Osteocyte (in vitro differentiated cells): ENCODE measurements around the gene KIF4A. TPM values are rescaled to one million over a fixed set of nuclear protein-coding genes. Genes with fewer than 3 reads are reported as not detected.

Experiments
- DNase-seq: peaks from one replicate; pipeline ENCODE4 v3.0.0; 2021; ENCODE audit warnings: mixed read lengths; ENCODE audit not compliant: unreplicated experiment; ENCODE audit errors: extremely low spot score
- H3K27ac Mint-ChIP-seq: one replicate; pipeline ENCODE4 v1.8.0; 2021; ENCODE audit warnings: mild to moderate bottlenecking, mixed read lengths; ENCODE audit not compliant: unreplicated experiment
- H3K27me3 Mint-ChIP-seq: one replicate; pipeline ENCODE4 v1.8.0; 2021; ENCODE audit warnings: mixed read lengths; ENCODE audit not compliant: unreplicated experiment
- H3K36me3 Mint-ChIP-seq: one replicate; pipeline ENCODE4 v1.8.0; 2021; ENCODE audit warnings: mixed read lengths; ENCODE audit not compliant: unreplicated experiment
- H3K4me1 Mint-ChIP-seq: one replicate; pipeline ENCODE4 v1.8.0; 2021; ENCODE audit warnings: mixed read lengths; ENCODE audit not compliant: unreplicated experiment
- H3K4me3 Mint-ChIP-seq: one replicate; pipeline ENCODE4 v1.8.0; 2021; ENCODE audit warnings: mild to moderate bottlenecking, moderate library complexity, mixed read lengths; ENCODE audit not compliant: unreplicated experiment
- H3K9me3 Mint-ChIP-seq: one replicate; pipeline ENCODE4 v1.8.0; 2021; ENCODE audit warnings: mixed read lengths; ENCODE audit not compliant: unreplicated experiment
- CTCF ChIP-seq: fragments of 200-600 bp; sonication (generic); IDR thresholded peaks from 2 replicates; pipeline ENCODE4 v1.5.0; 2021; ENCODE audit warnings: antibody characterized with exemption, mild to moderate bottlenecking, moderate library complexity
- total RNA-seq: library from RNA; stranded (reverse); gene quantifications from 2 replicates; pipeline ENCODE4 v1.2.1, GENCODE V29; 2021

Gene KIF4A
- total RNA-seq, 1 donor from 2014 or later, result 6.1 TPM

GRCh38 chrX:70289168-70289792 is 624 bp upstream of the KIF4A start:
- TF ChIP-seq CTCF, result no peak
- peaks cover 13% of the 10 kb centered on the region for H3K36me3 Mint-ChIP-seq
- H3K4me1 Mint-ChIP-seq, result peaks cover 30% of the 10 kb centered on the region
- no peaks in the 10 kb centered on the region for H3K9me3 Mint-ChIP-seq
- no peaks in the 10 kb centered on the region for H3K27me3 Mint-ChIP-seq
- peak overlapping the region; percentile 91 for H3K4me3 Mint-ChIP-seq
- H3K27ac Mint-ChIP-seq, result peak overlapping the region; percentile 71
- DNase-seq, result no peak

GRCh38 chrX:70292788-70293187 is 2.9 kb downstream of the KIF4A start:
- Mint-ChIP-seq H3K4me3 (no peak overlapping the region), H3K4me1 (peaks cover 30% of the 10 kb centered on the region), H3K27ac (peak overlapping the region; percentile 58), H3K27me3 (no peaks in the 10 kb centered on the region), H3K9me3 (no peaks in the 10 kb centered on the region), H3K36me3 (peaks cover 3% of the 10 kb centered on the region)
- no peak for DNase-seq
- no peak for TF ChIP-seq CTCF

- Mint-ChIP-seq H3K27me3 (no peaks in the 10 kb centered on the region), H3K27ac (no peak overlapping the region)
Measured at GRCh38 chrX:70293621-70294020, 3.7 kb downstream of the KIF4A start.

GRCh38 chrX:70301716-70302115 is 11.8 kb downstream of the KIF4A start:
- no peak for DNase-seq
- H3K27me3 Mint-ChIP-seq, result no peaks in the 10 kb centered on the region
- no peaks in the 10 kb centered on the region for H3K36me3 Mint-ChIP-seq
- H3K9me3 Mint-ChIP-seq, result peaks cover 4% of the 10 kb centered on the region
- peak overlapping the region; percentile 80 for H3K27ac Mint-ChIP-seq
- H3K4me3 Mint-ChIP-seq, result no peak overlapping the region
- TF ChIP-seq CTCF, result no peak
- H3K4me1 Mint-ChIP-seq, result peaks cover 12% of the 10 kb centered on the region

More at GRCh38 chrX:70293621-70294020, 3.7 kb downstream of the KIF4A start:
- Mint-ChIP-seq H3K4me1 (peaks cover 27% of the 10 kb centered on the region), H3K9me3 (no peaks in the 10 kb centered on the region), H3K36me3 (no peaks in the 10 kb centered on the region), H3K4me3 (no peak overlapping the region)
- no peak for TF ChIP-seq CTCF
- DNase-seq, result no peak

GRCh38 chrX:70313503-70313902 is 23.6 kb downstream of the KIF4A start:
- peaks cover 12% of the 10 kb centered on the region for H3K9me3 Mint-ChIP-seq
- H3K27ac Mint-ChIP-seq, result no peak overlapping the region
- no peaks in the 10 kb centered on the region for H3K27me3 Mint-ChIP-seq
- peaks cover 4% of the 10 kb centered on the region for H3K4me1 Mint-ChIP-seq
- no peak for DNase-seq
- no peak overlapping the region for H3K4me3 Mint-ChIP-seq
- TF ChIP-seq CTCF, result no peak
- peaks cover 4% of the 10 kb centered on the region for H3K36me3 Mint-ChIP-seq
